Ovary (tissue), 3 donors: Measurements from ENCODE around the gene SLC9A1.

Experiments
- CTCF ChIP-seq, 3 donors: fragments of 450-650 bp in 2 of 3; fragments of 200-600 bp in 1 of 3; IDR thresholded peaks; one replicate each; pipeline versions ENCODE4 v1.5.1 to v1.8.0; 2016 to 2022; ENCODE audit warnings: antibody characterized with exemption in 3 of 3, mild to moderate bottlenecking in 1 of 3
- POLR2A ChIP-seq: fragments of 450-650 bp; IDR thresholded peaks from one replicate; pipeline ENCODE4 v1.6.1; 2017; ENCODE audit warnings: antibody characterized with exemption, mild to moderate bottlenecking, moderate library complexity
- donor health status: DM: no; HTN: no; CAD: no.

GRCh38 chr1:27103498-27103897, 51.4 kb downstream of the SLC9A1 start:
- TF ChIP-seq CTCF (IDR thresholded peaks at IDR 0.05) (no peak), POLR2A (no peak)
